ENCODE measurements around the gene RAB20. TPM values are rescaled to one million over a fixed set of nuclear protein-coding genes. Genes with fewer than 3 reads are reported as not detected.

Gene RAB20
- total and polyA plus RNA-seq, 2 experiments from 2014 or later, result 2.7 to 6.4 TPM

DNA sequence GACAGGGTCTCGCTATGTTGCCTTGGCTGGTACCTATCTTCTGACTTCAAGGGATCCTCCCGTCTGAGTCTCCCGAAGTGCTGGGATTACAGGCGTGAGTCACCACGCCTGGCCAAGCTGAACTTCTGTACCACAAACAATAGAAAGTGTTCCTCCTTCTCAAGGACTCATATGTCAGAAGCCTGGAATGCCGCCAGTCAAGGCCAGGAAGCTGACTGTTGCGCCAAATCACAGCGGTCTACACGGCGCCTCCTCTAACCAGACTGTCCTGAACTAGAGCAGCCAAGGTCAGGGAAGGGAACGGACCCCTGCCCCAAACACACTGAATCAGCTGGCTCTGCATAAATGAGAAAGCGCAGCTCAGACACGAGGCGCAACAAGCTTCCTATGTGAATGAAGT lies 14.6 kb downstream of the RAB20 start:
- H3K4me2 ChIP-seq (ENCODE audit: unreplicated experiment), result no peak overlapping the region

DNA sequence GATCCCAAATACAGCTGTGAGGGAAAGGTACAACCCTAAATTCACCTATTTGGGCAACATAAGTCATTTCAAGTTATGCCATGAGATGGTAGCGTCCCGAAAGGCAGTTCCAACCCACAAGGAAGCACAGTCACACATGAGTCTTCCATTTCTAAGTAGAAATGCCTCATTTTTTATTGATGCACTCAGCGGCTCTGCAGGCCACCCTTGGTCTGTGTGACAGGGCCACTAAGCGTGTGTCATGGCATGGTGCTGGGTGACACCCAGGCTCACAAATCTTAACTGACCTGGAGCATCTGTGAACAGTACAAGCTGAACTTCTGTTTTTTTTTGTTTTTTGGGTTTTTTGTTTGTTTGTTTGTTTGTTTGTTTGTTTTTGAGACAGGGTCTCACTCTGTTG lies 15.1 kb downstream of the RAB20 start:
- Histone ChIP-seq H3K9me2 (ENCODE audit: insufficient read depth) (no peaks in the 10 kb centered on the region), H3K79me2 (ENCODE audit: insufficient read depth) (no peaks in the 10 kb centered on the region), H3K27ac (no peak overlapping the region), H3K4me3 (no peak overlapping the region), H3K9me3 (ENCODE audit: low read depth) (no peaks in the 10 kb centered on the region), H3K9ac (no peak overlapping the region), H2AFZ (no peak overlapping the region), H3K27me3 (replicated peaks; ENCODE audit: insufficient read depth) (no peaks in the 10 kb centered on the region), H3K4me2 (ENCODE audit: unreplicated experiment) (no peak overlapping the region), H3K36me3 (ENCODE audit: low read depth) (no peaks in the 10 kb centered on the region), H3K4me1 (ENCODE audit: insufficient read depth) (0 out of 2 replicates have a peak, but pooled peaks cover 3% of the 10 kb centered on the region), H3F3A (ENCODE audit: insufficient read depth) (peaks cover 2% of the 10 kb centered on the region; the same call in 1 of the 2 replicates), H4K20me1 (ENCODE audit: insufficient read depth) (no peaks in the 10 kb centered on the region)
- no peak for DNase-seq
- TF ChIP-seq EZH2phosphoT487 (IDR thresholded peaks at IDR 0.05; ENCODE audit: insufficient read depth, low read depth), result no peak
- TF ChIP-seq EZH2 (IDR thresholded peaks at IDR 0.05; ENCODE audit: insufficient read depth, poor library complexity, severe bottlenecking), result no peak
- 69 to 75% methylated on average over 4 of the region's 4 CpGs for WGBS, 2 experiments (ENCODE audit: low coverage in 1 of 2, low lambda C conversion rate in 2 of 2, missing lambda C conversion rate in 2 of 2)
- in situ Hi-C loops (cut with MboI), result no loop called here

More for the DNA sequence above, 14.6 kb downstream of the RAB20 start:
- no peaks in the 10 kb centered on the region for H3K79me2 ChIP-seq (ENCODE audit: insufficient read depth)
- DNase-seq, result peak; percentile 52
- H3K27me3 ChIP-seq (replicated peaks; ENCODE audit: insufficient read depth), result no peaks in the 10 kb centered on the region
- TF ChIP-seq EZH2phosphoT487 (IDR thresholded peaks at IDR 0.05; ENCODE audit: insufficient read depth, low read depth) (no peak), EZH2 (IDR thresholded peaks at IDR 0.05; ENCODE audit: insufficient read depth, poor library complexity, severe bottlenecking) (no peak)
- H3K36me3 ChIP-seq (ENCODE audit: low read depth), result no peaks in the 10 kb centered on the region
- no peak overlapping the region for H3K4me3 ChIP-seq
- no peaks in the 10 kb centered on the region for H3K9me3 ChIP-seq (ENCODE audit: low read depth)
- H3K9me2 ChIP-seq (ENCODE audit: insufficient read depth), result no peaks in the 10 kb centered on the region
- no peak overlapping the region for H2AFZ ChIP-seq
- no peaks in the 10 kb centered on the region; the same call in 1 of the 2 replicates for H3F3A ChIP-seq (ENCODE audit: insufficient read depth)
- H3K4me1 ChIP-seq (ENCODE audit: insufficient read depth), result no peaks in the 10 kb centered on the region
- H3K27ac ChIP-seq, result no peak overlapping the region
- no peaks in the 10 kb centered on the region for H4K20me1 ChIP-seq (ENCODE audit: insufficient read depth)
- in situ Hi-C loops (cut with MboI), result no loop called here
- no peak overlapping the region for H3K9ac ChIP-seq
- 85 to 92% methylated on average over 14 of the region's 14 CpGs for WGBS, 2 experiments (ENCODE audit: low coverage in 1 of 2, low lambda C conversion rate in 2 of 2, missing lambda C conversion rate in 2 of 2)

DNA sequence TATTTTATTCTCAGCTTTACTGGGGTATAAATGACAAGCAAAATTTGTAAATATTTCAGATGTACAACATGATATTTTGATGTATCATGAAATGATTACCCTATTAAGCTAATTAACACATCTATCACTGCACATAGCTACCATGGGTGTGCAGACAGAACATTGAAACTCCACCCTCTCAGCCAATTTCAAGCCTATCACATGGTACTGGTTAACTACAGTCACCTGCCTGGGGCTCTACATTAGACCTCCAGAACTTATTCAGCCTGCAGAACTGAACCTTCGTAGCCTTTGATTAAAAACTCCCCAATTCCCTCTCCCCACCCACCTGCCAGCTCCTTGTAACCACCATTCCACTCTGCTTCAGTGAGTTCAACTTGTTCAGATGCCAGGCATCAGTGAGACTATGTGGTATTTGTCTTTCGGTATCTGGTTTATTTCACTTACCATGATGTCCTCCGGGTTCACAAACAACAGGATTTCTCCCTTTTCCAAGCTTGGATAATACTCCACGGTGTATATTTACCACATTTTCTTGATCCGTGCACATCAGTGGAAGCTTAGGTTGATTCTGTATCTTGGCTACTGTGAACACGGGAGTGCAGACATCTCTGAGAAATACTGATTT lies 19.2 kb downstream of the RAB20 start:
- H3K4me2 ChIP-seq (ENCODE audit: unreplicated experiment), result no peak overlapping the region
- no peaks in the 10 kb centered on the region for H4K20me1 ChIP-seq (ENCODE audit: insufficient read depth)
- 0 out of 2 replicates have a peak, but pooled peaks cover 6% of the 10 kb centered on the region for H3K4me1 ChIP-seq (ENCODE audit: insufficient read depth)
- 75 to 79% methylated on average over 6 of the region's 6 CpGs for WGBS, 2 experiments (ENCODE audit: low coverage in 1 of 2, low lambda C conversion rate in 2 of 2, missing lambda C conversion rate in 2 of 2)
- H3K27ac ChIP-seq, result no peak overlapping the region
- H3K9ac ChIP-seq, result no peak overlapping the region
- H3K36me3 ChIP-seq (ENCODE audit: low read depth), result no peaks in the 10 kb centered on the region
- H3F3A ChIP-seq (ENCODE audit: insufficient read depth), result peaks cover 5% of the 10 kb centered on the region; the same call in 1 of the 2 replicates
- TF ChIP-seq EZH2phosphoT487 (IDR thresholded peaks at IDR 0.05; ENCODE audit: insufficient read depth, low read depth) (no peak), EZH2 (IDR thresholded peaks at IDR 0.05; ENCODE audit: insufficient read depth, poor library complexity, severe bottlenecking) (no peak)
- DNase-seq, result no peak
- H3K27me3 ChIP-seq (replicated peaks; ENCODE audit: insufficient read depth), result no peaks in the 10 kb centered on the region
- no peaks in the 10 kb centered on the region for H3K9me2 ChIP-seq (ENCODE audit: insufficient read depth)
- no peak overlapping the region for H2AFZ ChIP-seq
- H3K4me3 ChIP-seq, result no peak overlapping the region
- H3K9me3 ChIP-seq (ENCODE audit: low read depth), result no peaks in the 10 kb centered on the region
- no peaks in the 10 kb centered on the region for H3K79me2 ChIP-seq (ENCODE audit: insufficient read depth)
- in situ Hi-C loops (cut with MboI), result no loop called here

- H3K9me2 ChIP-seq (ENCODE audit: insufficient read depth), result no peaks in the 10 kb centered on the region
- no peak overlapping the region for H3K9ac ChIP-seq
- H3K9me3 ChIP-seq (ENCODE audit: low read depth), result no peaks in the 10 kb centered on the region
- H3K27ac ChIP-seq, result no peak overlapping the region
- H3K36me3 ChIP-seq (ENCODE audit: low read depth), result no peaks in the 10 kb centered on the region
- no peaks in the 10 kb centered on the region for H3K79me2 ChIP-seq (ENCODE audit: insufficient read depth)
- 0 out of 2 replicates have a peak, but pooled peaks cover 6% of the 10 kb centered on the region for H3K4me1 ChIP-seq (ENCODE audit: insufficient read depth)
- no peak overlapping the region for H2AFZ ChIP-seq
- no peak overlapping the region for H3K4me2 ChIP-seq (ENCODE audit: unreplicated experiment)
- DNase-seq, result peak; percentile 25
- in situ Hi-C loops (cut with MboI), result no loop called here
- no peaks in the 10 kb centered on the region for H4K20me1 ChIP-seq (ENCODE audit: insufficient read depth)
- no peak overlapping the region for H3K4me3 ChIP-seq
- H3K27me3 ChIP-seq (replicated peaks; ENCODE audit: insufficient read depth), result no peaks in the 10 kb centered on the region
- peaks cover 5% of the 10 kb centered on the region; the same call in 1 of the 2 replicates for H3F3A ChIP-seq (ENCODE audit: insufficient read depth)
- WGBS, 2 experiments (ENCODE audit: low coverage in 1 of 2, low lambda C conversion rate in 2 of 2, missing lambda C conversion rate in 2 of 2), result 39 to 45% methylated on average over 4 of the region's 4 CpGs
- TF ChIP-seq EZH2phosphoT487 (IDR thresholded peaks at IDR 0.05; ENCODE audit: insufficient read depth, low read depth), result no peak
Observed at GRCh38 chr13:110541526-110541920, 20.0 kb downstream of the RAB20 start.
